Stimulated activated CD8-positive, alpha-beta memory T cell treated with anti-CD3 and anti-CD28 coated beads, Interleukin-15, amount 100 ng/mL, for 1 hour (primary cell): ENCODE results near the gene SLC16A3.

Experiments used
- DNase-seq: peaks from one replicate; pipeline ENCODE4 v3.0.0-alpha.2; 2020; ENCODE audit warnings: low read depth

Gene SLC16A3

GRCh38 chr17:82287013-82287867, 58.4 kb downstream of the SLC16A3 start:
- DNase-seq = no peak

- no peak for DNase-seq
Measured at GRCh38 chr17:82287868-82288801, 59.3 kb downstream of the SLC16A3 start.
